PFSK-1 (cell line): ENCODE results near the gene LEMD2.

Experiments
- POLR2AphosphoS5 ChIP-seq: IDR thresholded peaks from 2 replicates; pipeline ENCODE4 v1.6.1; 2012; ENCODE audit warnings: low read depth, mild to moderate bottlenecking, control low read depth, low read length, moderate library complexity
- SIN3A ChIP-seq: IDR thresholded peaks from 2 replicates; pipeline ENCODE4 v1.6.1; 2012; ENCODE audit warnings: mild to moderate bottlenecking, low read length, moderate library complexity, borderline replicate concordance; ENCODE audit not compliant: insufficient read depth
- TAF1 ChIP-seq: IDR thresholded peaks from 2 replicates; pipeline ENCODE4 v1.6.1; 2012; ENCODE audit warnings: low read length, control low read depth, borderline replicate concordance; ENCODE audit not compliant: insufficient read depth

DNA sequence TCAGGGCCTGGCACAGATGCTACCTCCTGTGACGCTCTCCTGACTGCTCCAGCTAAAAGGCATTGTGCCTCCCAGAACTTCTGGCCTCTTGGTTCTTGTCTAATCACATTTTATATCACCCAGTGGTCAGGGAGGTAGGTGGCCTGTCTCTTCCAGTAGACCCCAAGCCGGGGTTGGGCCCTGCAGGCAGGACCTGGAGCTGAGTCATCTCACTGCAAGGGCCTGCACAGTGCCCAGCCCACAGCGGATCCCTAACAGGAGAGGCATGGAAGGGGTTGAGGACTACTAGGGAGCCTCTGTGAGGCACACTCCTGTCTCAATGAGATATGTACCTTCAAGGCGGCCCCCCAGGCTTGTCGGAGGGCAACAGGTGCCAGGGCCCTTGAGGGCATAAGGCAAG lies 6.4 kb downstream of the LEMD2 start:
- TF ChIP-seq TAF1 (no peak), SIN3A (no peak), POLR2AphosphoS5 (no peak)
